ENCODE data around the gene PPFIA1. TPM values are rescaled to one million over a fixed set of nuclear protein-coding genes. Genes with fewer than 3 reads are reported as not detected.
"Not testable (repeated sequence)": the region's sequence is repeated elsewhere in the genome, so short reads cannot be mapped to it uniquely, and the experiment has no call there.

The PPFIA1 gene
- total and polyA plus RNA-seq, 3 donors from 2014 or later: 110 to 144 (median 125) TPM

DNA sequence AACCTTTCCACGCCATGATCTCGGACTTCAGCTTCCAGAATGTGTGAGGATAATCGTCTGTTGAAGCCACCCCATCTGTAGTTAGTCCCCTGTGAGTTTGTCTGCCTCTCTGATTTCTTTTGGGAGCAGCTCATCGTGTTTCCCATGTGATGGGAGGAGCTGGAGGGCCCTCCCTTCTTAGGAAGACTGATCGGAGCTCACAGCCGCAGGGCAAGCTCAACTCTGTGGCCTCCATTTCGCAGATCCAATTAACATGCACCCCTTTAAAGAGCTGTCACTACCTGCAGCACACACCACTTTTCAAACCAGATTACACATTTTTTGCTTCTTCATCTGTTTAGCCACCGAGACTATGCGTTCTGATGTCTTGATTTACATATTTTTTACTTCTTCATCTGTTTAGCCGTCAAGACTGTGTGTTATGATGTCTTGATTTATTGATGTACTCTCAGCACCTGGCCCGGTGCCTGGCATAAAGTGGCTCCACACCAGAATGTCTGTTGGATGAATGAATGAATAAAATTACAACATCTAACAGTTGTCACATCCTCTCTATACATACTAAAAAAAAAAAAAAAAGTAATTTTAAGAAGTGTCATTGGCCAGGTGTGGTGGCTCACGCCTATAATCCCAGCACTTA, 14.9 kb upstream of the PPFIA1 start:
- H3K27me3 ChIP-seq: no peaks in the 10 kb centered on the region
- TF ChIP-seq POLR2A (IDR thresholded peaks at IDR 0.05): no peak
- TF ChIP-seq, protein P1, sequence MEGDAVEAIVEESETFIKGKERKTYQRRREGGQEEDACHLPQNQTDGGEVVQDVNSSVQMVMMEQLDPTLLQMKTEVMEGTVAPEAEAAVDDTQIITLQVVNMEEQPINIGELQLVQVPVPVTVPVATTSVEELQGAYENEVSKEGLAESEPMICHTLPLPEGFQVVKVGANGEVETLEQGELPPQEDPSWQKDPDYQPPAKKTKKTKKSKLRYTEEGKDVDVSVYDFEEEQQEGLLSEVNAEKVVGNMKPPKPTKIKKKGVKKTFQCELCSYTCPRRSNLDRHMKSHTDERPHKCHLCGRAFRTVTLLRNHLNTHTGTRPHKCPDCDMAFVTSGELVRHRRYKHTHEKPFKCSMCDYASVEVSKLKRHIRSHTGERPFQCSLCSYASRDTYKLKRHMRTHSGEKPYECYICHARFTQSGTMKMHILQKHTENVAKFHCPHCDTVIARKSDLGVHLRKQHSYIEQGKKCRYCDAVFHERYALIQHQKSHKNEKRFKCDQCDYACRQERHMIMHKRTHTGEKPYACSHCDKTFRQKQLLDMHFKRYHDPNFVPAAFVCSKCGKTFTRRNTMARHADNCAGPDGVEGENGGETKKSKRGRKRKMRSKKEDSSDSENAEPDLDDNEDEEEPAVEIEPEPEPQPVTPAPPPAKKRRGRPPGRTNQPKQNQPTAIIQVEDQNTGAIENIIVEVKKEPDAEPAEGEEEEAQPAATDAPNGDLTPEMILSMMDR (IDR thresholded peaks at IDR 0.05): no peak
- WGBS, 2 donors: 65 to 68% methylated on average over 12 of the region's 12 CpGs
- DNase-seq: no peak
- H3K36me3 ChIP-seq (ENCODE audit: low read depth, missing control alignments): no peaks in the 10 kb centered on the region
- H3K4me3 ChIP-seq: no peak overlapping the region
- H3K27ac ChIP-seq: no peak overlapping the region
- H3K4me1 ChIP-seq: no peaks in the 10 kb centered on the region
- intact Hi-C loops (cut with DNase I; ENCODE audit: low total_unique reads): no loop called here
- no peaks in the 10 kb centered on the region for H3K9me3 ChIP-seq

DNA sequence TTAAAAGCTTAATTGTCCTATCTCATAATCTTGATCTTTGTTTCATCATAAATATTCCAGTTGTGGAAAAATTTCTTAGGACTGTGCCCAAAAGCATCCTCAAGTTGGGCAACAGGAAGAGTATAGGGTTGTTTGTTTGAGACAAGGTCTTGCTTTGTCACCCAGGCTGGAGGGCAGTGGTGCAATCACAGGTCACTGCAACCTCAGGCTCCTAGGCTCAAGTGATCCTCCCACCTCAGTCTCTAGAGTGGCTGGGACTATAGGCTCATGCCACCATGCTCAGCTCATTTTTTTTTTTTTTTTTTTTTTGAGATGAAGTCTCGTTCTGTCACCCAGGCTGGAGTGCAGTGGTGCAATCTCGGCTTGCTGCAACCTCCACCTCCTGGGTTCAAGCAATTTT, 11.4 kb upstream of the PPFIA1 start:
- intact Hi-C loops (cut with DNase I; ENCODE audit: low total_unique reads); DNase-seq; H3K36me3 ChIP-seq (ENCODE audit: low read depth, missing control alignments); H3K9me3 ChIP-seq; H3K4me3 ChIP-seq; H3K4me1 ChIP-seq; H3K27me3 ChIP-seq; H3K27ac ChIP-seq: not testable (repeated sequence)
- WGBS, 2 donors: 91 to 92% methylated on average over 2 of the region's 2 CpGs

DNA sequence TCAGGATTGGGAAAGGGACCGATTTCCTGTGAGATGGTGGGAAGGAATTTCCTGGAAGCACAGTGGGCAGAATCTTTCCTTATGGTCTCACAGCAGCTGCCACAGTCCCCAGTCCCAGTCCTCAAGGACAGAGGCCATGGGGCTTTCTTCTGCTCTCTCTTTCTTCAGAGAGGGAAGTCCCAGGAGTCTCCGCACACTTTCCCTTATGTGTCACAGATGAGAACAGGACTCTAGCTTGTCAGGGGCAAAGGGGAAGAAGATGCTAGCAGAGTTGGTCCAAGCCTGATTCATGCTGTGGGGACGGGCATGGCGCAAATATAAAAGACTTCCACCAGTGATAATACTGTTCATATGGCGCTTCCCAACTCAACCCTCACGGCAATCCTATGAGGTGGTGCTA, 7.5 kb upstream of the PPFIA1 start:
- H3K36me3 ChIP-seq (ENCODE audit: low read depth, missing control alignments): no peaks in the 10 kb centered on the region
- intact Hi-C loops (cut with DNase I; ENCODE audit: low total_unique reads): no loop called here
- 94 to 98% methylated on average over 6 of the region's 6 CpGs for WGBS, 2 donors
- no peak for DNase-seq
- H3K4me1 ChIP-seq: no peaks in the 10 kb centered on the region
- TF ChIP-seq, protein P1 (IDR thresholded peaks at IDR 0.05): no peak
- no peak for TF ChIP-seq POLR2A (IDR thresholded peaks at IDR 0.05)
- no peaks in the 10 kb centered on the region for H3K9me3 ChIP-seq
- H3K27ac ChIP-seq: no peak overlapping the region
- H3K27me3 ChIP-seq: no peaks in the 10 kb centered on the region
- H3K4me3 ChIP-seq: no peak overlapping the region

DNA sequence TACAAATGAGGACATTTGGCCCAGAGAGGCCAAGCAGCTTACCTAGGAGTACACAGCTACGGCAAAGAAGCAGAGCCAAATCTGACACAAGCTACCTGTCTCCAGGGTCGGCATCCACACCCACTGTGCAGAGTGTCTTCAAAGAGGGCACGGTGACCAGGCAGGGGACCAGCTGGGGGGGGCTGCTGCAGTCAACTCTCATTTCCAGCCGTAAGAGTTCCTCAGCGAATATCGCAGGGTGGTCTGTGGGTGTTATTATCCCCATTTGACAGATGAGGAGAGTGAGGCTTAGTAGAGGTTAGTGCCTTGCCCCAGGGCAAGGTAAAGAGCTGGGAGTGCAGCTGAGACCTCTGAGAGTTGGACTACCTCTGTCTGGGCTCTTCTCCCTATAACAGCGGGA, 7.1 kb upstream of the PPFIA1 start:
- no peaks in the 10 kb centered on the region for H3K36me3 ChIP-seq (ENCODE audit: low read depth, missing control alignments)
- intact Hi-C loops (cut with DNase I; ENCODE audit: low total_unique reads): no loop called here

DNA sequence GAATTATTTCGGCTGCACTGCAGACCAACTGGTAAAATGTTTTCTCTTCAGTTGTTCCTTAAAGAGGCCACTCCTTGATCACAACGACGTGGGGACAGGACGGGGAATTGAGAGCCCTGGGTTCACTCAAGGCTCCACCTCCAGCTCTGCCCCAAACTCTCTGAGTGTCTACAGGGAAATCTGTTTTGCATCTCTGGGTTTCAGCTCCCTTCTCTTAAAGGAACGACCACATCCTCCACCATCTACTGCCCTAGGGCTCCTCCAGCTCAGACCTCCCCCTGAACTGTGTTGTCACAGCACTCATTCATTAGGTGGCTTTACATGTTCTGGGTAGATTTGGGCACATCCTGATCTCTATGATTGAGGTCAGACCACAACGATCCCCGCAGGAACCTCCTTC, 5.1 kb upstream of the PPFIA1 start:
- no peak overlapping the region for H3K27ac ChIP-seq
- no peaks in the 10 kb centered on the region for H3K36me3 ChIP-seq (ENCODE audit: low read depth, missing control alignments)
- no peaks in the 10 kb centered on the region for H3K9me3 ChIP-seq
- H3K4me3 ChIP-seq: no peak overlapping the region
- no peak for DNase-seq
- no peaks in the 10 kb centered on the region for H3K27me3 ChIP-seq
- intact Hi-C loops (cut with DNase I; ENCODE audit: low total_unique reads): no loop called here
- no peaks in the 10 kb centered on the region for H3K4me1 ChIP-seq
- TF ChIP-seq, protein P1 (IDR thresholded peaks at IDR 0.05): no peak
- TF ChIP-seq POLR2A (IDR thresholded peaks at IDR 0.05): no peak
- WGBS, 2 donors: 51 to 55% methylated on average over 7 of the region's 7 CpGs

More for the DNA sequence above, 7.1 kb upstream of the PPFIA1 start:
- Histone ChIP-seq H3K27ac (no peak overlapping the region), H3K4me3 (no peak overlapping the region), H3K27me3 (no peaks in the 10 kb centered on the region), H3K9me3 (no peaks in the 10 kb centered on the region), H3K4me1 (no peaks in the 10 kb centered on the region)
- no peak for DNase-seq
- 95 to 96% methylated on average over 7 of the region's 7 CpGs for WGBS, 2 donors
- TF ChIP-seq POLR2A (IDR thresholded peaks at IDR 0.05): no peak
- TF ChIP-seq, protein P1 (IDR thresholded peaks at IDR 0.05): no peak

All from testis (tissue), 3 donors.